ENCODE data around the gene CACNA1I. TPM values are rescaled to one million over a fixed set of nuclear protein-coding genes. Genes with fewer than 3 reads are reported as not detected.

CACNA1I gene
- total RNA-seq, 1 experiment from 2014 or later: 2.1 TPM

GRCh38 chr22:39712081-39712480 lies 141.5 kb downstream of the CACNA1I start (continued):
- TF ChIP-seq JAZF1 (CRISPR knock-in tag; IDR thresholded peaks at IDR 0.05) (no peak), FOXK1 (CRISPR knock-in tag; IDR thresholded peaks at IDR 0.05) (no peak), USF1 (CRISPR knock-in tag; IDR thresholded peaks at IDR 0.05) (no peak), ZBTB21 (CRISPR knock-in tag; IDR thresholded peaks at IDR 0.05; ENCODE audit: borderline replicate concordance) (no peak), ELF4 (CRISPR knock-in tag; IDR thresholded peaks at IDR 0.05; ENCODE audit: low read depth) (no peak), TEAD1 (CRISPR knock-in tag; IDR thresholded peaks at IDR 0.05) (no peak), OVOL2 (CRISPR knock-in tag; IDR thresholded peaks at IDR 0.05; ENCODE audit: borderline replicate concordance) (no peak), ARID4B (CRISPR knock-in tag; IDR thresholded peaks at IDR 0.05; ENCODE audit: borderline replicate concordance) (no peak), NR3C1 (CRISPR knock-in tag; conservative IDR thresholded peaks at IDR 0.05; ENCODE audit: low read depth) (no peak), NFATC4 (CRISPR knock-in tag; IDR thresholded peaks at IDR 0.05) (no peak), IRF1 (CRISPR knock-in tag; IDR thresholded peaks at IDR 0.05) (no peak), HMGA2 (CRISPR knock-in tag; IDR thresholded peaks at IDR 0.05) (no peak)

GRCh38 chr22:39712751-39713525 lies 142.4 kb downstream of the CACNA1I start:
- Mint-ChIP-seq H3K27me3 (ENCODE audit: low read depth) (no peaks in the 10 kb centered on the region), H3K4me1 (peaks cover 8% of the 10 kb centered on the region), H3K4me3 (no peak overlapping the region), H3K27ac (no peak overlapping the region), H3K36me3 (no peaks in the 10 kb centered on the region), H3K9me3 (no peaks in the 10 kb centered on the region)
- DNase-seq (ENCODE audit: low spot score): no peak
- CTCF ChIA-PET: interaction anchor here (1.7 to 2.3 kb wide), 2 partner anchors 153 to 178 kb away, joined by 3 to 7 read pairs; no protein-coding TSS in a partner anchor
- POLR2A ChIA-PET: interaction anchor here (0.8 kb wide), 1 partner anchor 193 kb away, joined by 4 read pairs; the partner anchor contains the start of gene ATF4
- no peak for ATAC-seq
- TF ChIP-seq NR1H2 (CRISPR knock-in tag; IDR thresholded peaks at IDR 0.05) (no peak), ATF6 (CRISPR knock-in tag; IDR thresholded peaks at IDR 0.05) (no peak), CREM (CRISPR knock-in tag; IDR thresholded peaks at IDR 0.05) (no peak), CTCF (IDR thresholded peaks at IDR 0.05) (no peak), NR2C2 (CRISPR knock-in tag; IDR thresholded peaks at IDR 0.05) (no peak), ZNF532 (CRISPR knock-in tag; IDR thresholded peaks at IDR 0.05; ENCODE audit: borderline replicate concordance) (no peak), FOXJ3 (CRISPR knock-in tag; IDR thresholded peaks at IDR 0.05; ENCODE audit: borderline replicate concordance) (no peak)
